H1 (cell line): ENCODE data around the gene KLK6.

Experiments
- CTCF ChIP-seq, 3 experiments: IDR thresholded peaks; 1 replicate in 2 of 3; 2 replicates in 1 of 3; pipeline versions ENCODE4 v1.5.1 to v1.6.1; 2011; ENCODE audit warnings: low read length in 3 of 3, mild to moderate bottlenecking in 3 of 3, inconsistent platforms in 2 of 3, low read depth in 1 of 3, moderate library complexity in 1 of 3; ENCODE audit not compliant: insufficient read depth in 1 of 3; ENCODE audit errors: control extremely low read depth in 1 of 3
- RAD21 ChIP-seq, 2 experiments: IDR thresholded peaks in 1 of 2; conservative IDR thresholded peaks in 1 of 2; 2 replicates each; pipeline ENCODE4 v1.6.1; 2011; ENCODE audit warnings: low read depth in 2 of 2, low read length in 2 of 2, improper control_type of control experiment in 1 of 2, inconsistent platforms in 1 of 2, mild to moderate bottlenecking in 1 of 2, moderate library complexity in 1 of 2
- SIN3A ChIP-seq, 2 experiments: IDR thresholded peaks in 1 of 2; conservative IDR thresholded peaks in 1 of 2; 2 replicates each; pipeline ENCODE4 v1.6.1; 2011 to 2012; ENCODE audit warnings: low read length in 2 of 2, improper control_type of control experiment in 1 of 2, low read depth in 1 of 2, mild to moderate bottlenecking in 1 of 2
- TF ChIP-seq, protein P1 (sequence below): IDR thresholded peaks from 2 replicates; pipeline ENCODE4 v1.6.1; 2012; ENCODE audit warnings: inconsistent platforms

- TF ChIP-seq, protein P1, sequence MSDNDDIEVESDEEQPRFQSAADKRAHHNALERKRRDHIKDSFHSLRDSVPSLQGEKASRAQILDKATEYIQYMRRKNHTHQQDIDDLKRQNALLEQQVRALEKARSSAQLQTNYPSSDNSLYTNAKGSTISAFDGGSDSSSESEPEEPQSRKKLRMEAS: no peak
- TF ChIP-seq RAD21 (IDR thresholded peaks at IDR 0.05 in 1 of 2, conservative IDR thresholded peaks at IDR 0.05 in 1 of 2; ENCODE audit: low read depth in 2 of 2, low read length in 2 of 2) (no peak), CTCF (IDR thresholded peaks at IDR 0.05; ENCODE audit: control extremely low read depth in 1 of 3, insufficient read depth in 1 of 3, low read depth in 1 of 3, low read length in 3 of 3) (no peak), SIN3A (conservative IDR thresholded peaks at IDR 0.05 in 1 of 2, IDR thresholded peaks at IDR 0.05 in 1 of 2; ENCODE audit: low read depth in 1 of 2, low read length in 2 of 2) (no peak)
These were observed 46.4 kb upstream of the KLK6 start for GRCh38 chr19:51015691-51016267.
